HEK293 (cell line): ENCODE measurements around the gene CXorf66.

Experiments
- CTCF ChIA-PET: fragments of 350-600 bp; formaldehyde crosslinking; extraction: SDS; loops from one replicate; lab custom pipeline; 2021; ENCODE audit warnings: antibody characterized with exemption; lab: Yijun Ruan, JAX
- POLR2A ChIA-PET: fragments of 300-600 bp; formaldehyde crosslinking; extraction: SDS; loops from one replicate; lab custom pipeline; 2020; ENCODE audit warnings: antibody characterized with exemption, inconsistent platforms; lab: Yijun Ruan, JAX
- H3K27ac ChIP-seq: fragments of 200-500 bp; sonication (Bioruptor generic); 2 replicates; pipeline ENCODE4 v1.5.1; 2014; ENCODE audit warnings: low read depth, low read length, control low read depth, inconsistent platforms; ENCODE audit errors: extremely low read depth
- H3K36me3 ChIP-seq, 2 experiments: fragments of 200-500 bp in 1 of 2; sonication (Bioruptor generic) in 1 of 2; 1 replicate in 1 of 2; 2 replicates in 1 of 2; pipeline ENCODE4 v1.5.1; 2014 to 2017; ENCODE audit warnings: inconsistent platforms in 2 of 2, low read length in 2 of 2; ENCODE audit not compliant: control insufficient read depth in 2 of 2, insufficient read depth in 1 of 2
- H3K4me1 ChIP-seq: fragments of 200-500 bp; sonication (Bioruptor generic); 2 replicates; pipeline ENCODE4 v1.5.1; 2014; ENCODE audit warnings: mild to moderate bottlenecking, low read length, inconsistent platforms; ENCODE audit not compliant: control insufficient read depth, insufficient read depth
- H3K4me3 ChIP-seq: 2 replicates; pipeline ENCODE4 v1.5.1; 2011; ENCODE audit warnings: low read depth, mild to moderate bottlenecking, control low read depth, low read length, moderate library complexity
- H3K9me3 ChIP-seq: fragments of 200-500 bp; sonication (Bioruptor generic); 2 replicates; pipeline ENCODE4 v1.5.1; 2014; ENCODE audit warnings: low read depth, low read length, inconsistent platforms; ENCODE audit not compliant: control insufficient read depth, insufficient read depth
- EGR2 ChIP-seq: fragments of 450-650 bp; formaldehyde crosslinking; IDR thresholded peaks from 2 replicates; pipeline ENCODE4 v1.5.1; 2016; ENCODE audit warnings: low read depth, missing biosample characterization, missing genetic modification characterization
- GFI1B ChIP-seq: fragments of 450-650 bp; formaldehyde crosslinking; IDR thresholded peaks from 2 replicates; pipeline ENCODE4 v1.5.1; 2016; ENCODE audit warnings: missing biosample characterization, missing genetic modification characterization
- PRDM1 ChIP-seq: fragments of 450-650 bp; formaldehyde crosslinking; IDR thresholded peaks from 2 replicates; pipeline ENCODE4; 2016; ENCODE audit warnings: missing biosample characterization, missing genetic modification characterization
- SCRT1 ChIP-seq: fragments of 450-650 bp; formaldehyde crosslinking; IDR thresholded peaks from 2 replicates; pipeline ENCODE4 v1.5.1; 2016; ENCODE audit warnings: missing biosample characterization, missing genetic modification characterization, borderline replicate concordance
- TCF7L2 ChIP-seq: IDR thresholded peaks from 2 replicates; pipeline ENCODE4 v1.6.1; 2011; ENCODE audit warnings: low read depth, mild to moderate bottlenecking, inconsistent platforms, low read length, moderate library complexity, borderline replicate concordance
- ZFP3 ChIP-seq: fragments of 450-650 bp; formaldehyde crosslinking; IDR thresholded peaks from 2 replicates; pipeline ENCODE4 v1.5.1; 2016; ENCODE audit warnings: low read depth, missing biosample characterization, missing genetic modification characterization
- ZNF133 ChIP-seq: fragments of 450-650 bp; formaldehyde crosslinking; IDR thresholded peaks from 2 replicates; pipeline ENCODE4 v1.5.1; 2016; ENCODE audit warnings: missing biosample characterization, missing genetic modification characterization
- ZNF354C ChIP-seq: fragments of 450-650 bp; formaldehyde crosslinking; IDR thresholded peaks from 2 replicates; pipeline ENCODE4 v1.5.1; 2016; ENCODE audit warnings: missing biosample characterization, missing genetic modification characterization, low read depth, borderline replicate concordance
- ZNF366 ChIP-seq: fragments of 450-650 bp; formaldehyde crosslinking; conservative IDR thresholded peaks from 2 replicates; pipeline ENCODE4 v1.5.1; 2016; ENCODE audit warnings: missing biosample characterization, missing genetic modification characterization
- ZNF610 ChIP-seq: fragments of 450-650 bp; formaldehyde crosslinking; IDR thresholded peaks from 2 replicates; pipeline ENCODE4 v1.5.1; 2016; ENCODE audit warnings: missing biosample characterization, missing genetic modification characterization, borderline replicate concordance
- ZNF654 ChIP-seq: fragments of 450-650 bp; formaldehyde crosslinking; IDR thresholded peaks from 2 replicates; pipeline ENCODE4 v1.5.1; 2016; ENCODE audit warnings: low read depth, missing biosample characterization, missing genetic modification characterization
- ZNF677 ChIP-seq: fragments of 450-650 bp; IDR thresholded peaks from 2 replicates; pipeline ENCODE4 v1.5.0; 2018; ENCODE audit warnings: missing biosample characterization, mild to moderate bottlenecking, missing genetic modification characterization, moderate library complexity
- TF ChIP-seq, protein P1 (sequence below): fragments of 450-650 bp; formaldehyde crosslinking; IDR thresholded peaks from 2 replicates; pipeline ENCODE4 v1.5.1; 2016; ENCODE audit warnings: missing biosample characterization, missing genetic modification characterization
- TF ChIP-seq, protein P2 (sequence below): fragments of 450-650 bp; formaldehyde crosslinking; IDR thresholded peaks from 2 replicates; pipeline ENCODE4 v1.5.1; 2016; ENCODE audit warnings: missing biosample characterization, missing genetic modification characterization
- TF ChIP-seq, protein P3 (sequence below): fragments of 450-650 bp; formaldehyde crosslinking; IDR thresholded peaks from 2 replicates; pipeline ENCODE4 v1.5.1; 2016; ENCODE audit warnings: missing biosample characterization, missing genetic modification characterization
- TF ChIP-seq, protein P4 (sequence below): fragments of 450-650 bp; formaldehyde crosslinking; IDR thresholded peaks from 2 replicates; pipeline ENCODE4 v1.5.1; 2017; ENCODE audit warnings: missing biosample characterization, missing genetic modification characterization

Gene CXorf66

DNA sequence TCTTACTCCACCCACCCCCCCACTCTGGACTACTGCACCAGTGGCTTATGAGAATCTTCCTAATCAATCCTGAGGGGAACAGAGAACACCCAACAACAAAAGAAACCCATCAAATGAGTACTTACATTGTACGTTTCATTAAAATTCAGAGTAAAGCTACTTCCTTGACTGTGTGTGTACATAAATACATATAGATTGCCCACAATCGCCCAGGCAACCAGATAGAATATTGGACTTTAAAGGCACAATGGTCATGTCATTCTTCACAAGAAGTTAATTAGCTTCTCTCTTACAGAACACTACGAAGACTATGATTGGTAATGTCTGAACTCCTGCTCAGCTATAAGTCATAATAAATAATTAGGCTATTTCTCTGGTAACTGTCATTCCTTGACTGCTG, 20.2 kb downstream of the CXorf66 start (continued):
- TF ChIP-seq, protein P1, sequence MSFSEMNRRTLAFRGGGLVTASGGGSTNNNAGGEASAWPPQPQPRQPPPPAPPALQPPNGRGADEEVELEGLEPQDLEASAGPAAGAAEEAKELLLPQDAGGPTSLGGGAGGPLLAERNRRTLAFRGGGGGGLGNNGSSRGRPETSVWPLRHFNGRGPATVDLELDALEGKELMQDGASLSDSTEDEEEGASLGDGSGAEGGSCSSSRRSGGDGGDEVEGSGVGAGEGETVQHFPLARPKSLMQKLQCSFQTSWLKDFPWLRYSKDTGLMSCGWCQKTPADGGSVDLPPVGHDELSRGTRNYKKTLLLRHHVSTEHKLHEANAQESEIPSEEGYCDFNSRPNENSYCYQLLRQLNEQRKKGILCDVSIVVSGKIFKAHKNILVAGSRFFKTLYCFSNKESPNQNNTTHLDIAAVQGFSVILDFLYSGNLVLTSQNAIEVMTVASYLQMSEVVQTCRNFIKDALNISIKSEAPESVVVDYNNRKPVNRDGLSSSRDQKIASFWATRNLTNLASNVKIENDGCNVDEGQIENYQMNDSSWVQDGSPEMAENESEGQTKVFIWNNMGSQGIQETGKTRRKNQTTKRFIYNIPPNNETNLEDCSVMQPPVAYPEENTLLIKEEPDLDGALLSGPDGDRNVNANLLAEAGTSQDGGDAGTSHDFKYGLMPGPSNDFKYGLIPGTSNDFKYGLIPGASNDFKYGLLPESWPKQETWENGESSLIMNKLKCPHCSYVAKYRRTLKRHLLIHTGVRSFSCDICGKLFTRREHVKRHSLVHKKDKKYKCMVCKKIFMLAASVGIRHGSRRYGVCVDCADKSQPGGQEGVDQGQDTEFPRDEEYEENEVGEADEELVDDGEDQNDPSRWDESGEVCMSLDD (tag by site-specific recombination), result no peak
- TF ChIP-seq SCRT1 (no peak), ZNF654 (tag by site-specific recombination) (no peak), ZNF366 (tag by site-specific recombination) (no peak), PRDM1 (tag by site-specific recombination) (no peak), ZNF677 (tag by site-specific recombination) (no peak)

DNA sequence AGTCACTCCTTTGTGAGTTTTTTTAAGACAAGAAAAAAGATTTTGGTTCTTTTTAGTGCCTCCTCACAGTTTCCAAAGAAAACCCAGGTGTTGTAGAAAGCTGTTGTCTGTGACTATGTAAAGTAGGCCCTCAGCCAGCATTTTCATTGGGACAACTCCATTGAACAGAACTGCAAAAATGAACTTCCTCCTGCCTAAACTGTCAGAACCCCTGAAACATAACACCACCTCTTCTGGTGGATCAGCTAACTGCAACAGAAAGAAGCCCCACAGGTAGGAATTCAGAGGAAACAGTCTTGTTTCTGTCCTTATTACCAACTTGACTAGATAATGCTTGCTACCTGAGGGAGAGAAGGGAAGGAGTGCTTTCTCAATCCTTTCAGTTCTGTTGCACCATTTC, 29.1 kb downstream of the CXorf66 start:
- Histone ChIP-seq H3K4me3 (no peak overlapping the region), H3K27ac (no peak overlapping the region), H3K9me3 (no peaks in the 10 kb centered on the region), H3K4me1 (peaks cover 5% of the 10 kb centered on the region), H3K36me3 (no peaks in the 10 kb centered on the region)
- ChIA-PET CTCF (interaction anchor here (0.6 to 1.6 kb wide), 3 partner anchors 30 to 95 kb away, joined by 3 to 8 read pairs (median 4); no protein-coding TSS in a partner anchor), POLR2A (no interaction called here)
- TF ChIP-seq, protein P2, sequence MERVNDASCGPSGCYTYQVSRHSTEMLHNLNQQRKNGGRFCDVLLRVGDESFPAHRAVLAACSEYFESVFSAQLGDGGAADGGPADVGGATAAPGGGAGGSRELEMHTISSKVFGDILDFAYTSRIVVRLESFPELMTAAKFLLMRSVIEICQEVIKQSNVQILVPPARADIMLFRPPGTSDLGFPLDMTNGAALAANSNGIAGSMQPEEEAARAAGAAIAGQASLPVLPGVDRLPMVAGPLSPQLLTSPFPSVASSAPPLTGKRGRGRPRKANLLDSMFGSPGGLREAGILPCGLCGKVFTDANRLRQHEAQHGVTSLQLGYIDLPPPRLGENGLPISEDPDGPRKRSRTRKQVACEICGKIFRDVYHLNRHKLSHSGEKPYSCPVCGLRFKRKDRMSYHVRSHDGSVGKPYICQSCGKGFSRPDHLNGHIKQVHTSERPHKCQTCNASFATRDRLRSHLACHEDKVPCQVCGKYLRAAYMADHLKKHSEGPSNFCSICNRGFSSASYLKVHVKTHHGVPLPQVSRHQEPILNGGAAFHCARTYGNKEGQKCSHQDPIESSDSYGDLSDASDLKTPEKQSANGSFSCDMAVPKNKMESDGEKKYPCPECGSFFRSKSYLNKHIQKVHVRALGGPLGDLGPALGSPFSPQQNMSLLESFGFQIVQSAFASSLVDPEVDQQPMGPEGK (tag by site-specific recombination), result no peak
- TF ChIP-seq, protein P3, sequence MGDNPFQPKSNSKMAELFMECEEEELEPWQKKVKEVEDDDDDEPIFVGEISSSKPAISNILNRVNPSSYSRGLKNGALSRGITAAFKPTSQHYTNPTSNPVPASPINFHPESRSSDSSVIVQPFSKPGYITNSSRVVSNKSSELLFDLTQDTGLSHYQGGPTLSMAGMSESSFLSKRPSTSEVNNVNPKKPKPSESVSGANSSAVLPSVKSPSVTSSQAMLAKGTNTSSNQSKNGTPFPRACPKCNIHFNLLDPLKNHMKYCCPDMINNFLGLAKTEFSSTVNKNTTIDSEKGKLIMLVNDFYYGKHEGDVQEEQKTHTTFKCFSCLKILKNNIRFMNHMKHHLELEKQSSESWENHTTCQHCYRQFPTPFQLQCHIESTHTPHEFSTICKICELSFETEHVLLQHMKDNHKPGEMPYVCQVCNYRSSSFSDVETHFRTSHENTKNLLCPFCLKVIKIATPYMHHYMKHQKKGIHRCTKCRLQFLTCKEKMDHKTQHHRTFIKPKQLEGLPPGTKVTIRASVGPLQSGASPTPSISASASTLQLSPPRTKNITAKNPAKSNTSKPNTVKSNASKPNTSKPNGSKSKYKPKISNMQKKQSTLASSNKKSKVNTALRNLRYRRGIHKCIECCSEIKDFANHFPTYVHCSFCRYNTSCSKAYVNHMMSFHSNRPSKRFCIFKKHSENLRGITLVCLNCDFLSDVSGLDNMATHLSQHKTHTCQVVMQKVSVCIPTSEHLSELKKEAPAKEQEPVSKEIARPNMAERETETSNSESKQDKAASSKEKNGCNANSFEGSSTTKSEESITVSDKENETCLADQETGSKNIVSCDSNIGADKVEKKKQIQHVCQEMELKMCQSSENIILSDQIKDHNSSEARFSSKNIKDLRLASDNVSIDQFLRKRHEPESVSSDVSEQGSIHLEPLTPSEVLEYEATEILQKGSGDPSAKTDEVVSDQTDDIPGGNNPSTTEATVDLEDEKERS, result no peak
- TF ChIP-seq PRDM1 (tag by site-specific recombination), result no peak
- TF ChIP-seq ZNF610 (tag by site-specific recombination), result no peak
- no peak for TF ChIP-seq ZNF354C (tag by site-specific recombination)
- TF ChIP-seq GFI1B (tag by site-specific recombination), result no peak
- TF ChIP-seq ZNF133 (tag by site-specific recombination), result no peak
- TF ChIP-seq TCF7L2, result no peak
- TF ChIP-seq, protein P4, sequence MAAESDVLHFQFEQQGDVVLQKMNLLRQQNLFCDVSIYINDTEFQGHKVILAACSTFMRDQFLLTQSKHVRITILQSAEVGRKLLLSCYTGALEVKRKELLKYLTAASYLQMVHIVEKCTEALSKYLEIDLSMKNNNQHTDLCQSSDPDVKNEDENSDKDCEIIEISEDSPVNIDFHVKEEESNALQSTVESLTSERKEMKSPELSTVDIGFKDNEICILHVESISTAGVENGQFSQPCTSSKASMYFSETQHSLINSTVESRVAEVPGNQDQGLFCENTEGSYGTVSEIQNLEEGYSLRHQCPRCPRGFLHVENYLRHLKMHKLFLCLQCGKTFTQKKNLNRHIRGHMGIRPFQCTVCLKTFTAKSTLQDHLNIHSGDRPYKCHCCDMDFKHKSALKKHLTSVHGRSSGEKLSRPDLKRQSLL (tag by site-specific recombination), result no peak
- TF ChIP-seq EGR2 (tag by site-specific recombination), result no peak
- TF ChIP-seq ZFP3, result no peak
